Left ventricle myocardium superior (tissue), 1 donor: ENCODE results near the gene PODNL1. TPM values are rescaled to one million over a fixed set of nuclear protein-coding genes. Genes with fewer than 3 reads are reported as not detected.
A peak's percentile ranks its signal among the peaks of the same experiment; 100 is the strongest.

Experiments
- ATAC-seq: fragments of 200-7000 bp; cut with Tn5 transposase; one replicate; pipeline ENCODE4 v1.9.1; 2020; ENCODE audit warnings: mild to moderate bottlenecking, moderate library complexity
- DNase-seq: peaks from one replicate; pipeline ENCODE4 v3.0.0-alpha.2; 2020
- intact Hi-C: fragments of 100-400 bp; cut with micrococcal nuclease; formaldehyde crosslinking; loops from one replicate; pipeline ENCODE4 v1.11.0; 2022
- total RNA-seq: library from RNA; stranded (reverse); fragmentation: NEBNext Ultra II Directional; extraction: Animal tissue kit (Norgen Biotek cat#: 25700); gene quantifications from one replicate; pipeline ENCODE4 v1.2.1, GENCODE V29; 2021
- donor health status: DM: no; HTN: yes; CAD: no; lungs with severe emphysema.

Gene PODNL1
- total RNA-seq, 1 donor from 2014 or later: 2.0 TPM

GRCh38 chr19:13909430-13909829, 28.8 kb downstream of the PODNL1 start:
- intact Hi-C loops: no loop called here
- ATAC-seq (no peak), DNase-seq (no peak)

GRCh38 chr19:13908674-13909073, 29.5 kb downstream of the PODNL1 start:
- intact Hi-C loops: no loop called here
- no peak for ATAC-seq
- no peak for DNase-seq

GRCh38 chr19:13906910-13907309, 31.3 kb downstream of the PODNL1 start:
- intact Hi-C loops: no loop called here
- no peak for DNase-seq
- no peak for ATAC-seq

GRCh38 chr19:13906521-13906904, 31.7 kb downstream of the PODNL1 start:
- DNase-seq (peak; percentile 42), ATAC-seq (peak; percentile 39)
- intact Hi-C loops: no loop called here

- ATAC-seq (peak; percentile 100), DNase-seq (peak; percentile 97)
- intact Hi-C loops: no loop called here
These were observed 32.3 kb downstream of the PODNL1 start, which contains the start of the genes BRME1 and CC2D1A for GRCh38 chr19:13905634-13906520. TSS of gene BRME1 (minus strand) at chr19:13906117. CDS start at chr19:13904892, 1,225 bp downstream. TSS of gene CC2D1A (plus strand) at chr19:13906201. CDS start at chr19:13906442, 241 bp downstream.

GRCh38 chr19:13902993-13903555, 35.1 kb downstream of the PODNL1 start:
- DNase-seq (no peak), ATAC-seq (no peak)
- intact Hi-C loops: no loop called here

- peak; percentile 25 for ATAC-seq
- no peak for DNase-seq
- intact Hi-C loops: no loop called here
These were observed 38.2 kb downstream of the PODNL1 start for GRCh38 chr19:13899912-13900584.

- no peak for DNase-seq
- intact Hi-C loops: no loop called here
- ATAC-seq: no peak
These were observed 38.8 kb downstream of the PODNL1 start for GRCh38 chr19:13899393-13899792.

- intact Hi-C loops: no loop called here
- DNase-seq: no peak
- ATAC-seq: no peak
These were observed 42.0 kb downstream of the PODNL1 start for GRCh38 chr19:13896227-13896626.

- intact Hi-C loops: no loop called here
- DNase-seq: no peak
- no peak for ATAC-seq
These were observed 43.7 kb downstream of the PODNL1 start for GRCh38 chr19:13894552-13894951.

- intact Hi-C loops: no loop called here
- DNase-seq (no peak), ATAC-seq (no peak)
These were observed 45.3 kb downstream of the PODNL1 start for GRCh38 chr19:13892870-13893269.

- no peak for ATAC-seq
- intact Hi-C loops: no loop called here
These were observed 48.1 kb downstream of the PODNL1 start for GRCh38 chr19:13890136-13890535.

GRCh38 chr19:13888281-13888680, 49.9 kb downstream of the PODNL1 start:
- no peak for ATAC-seq
- intact Hi-C loops: no loop called here
- no peak for DNase-seq

More at GRCh38 chr19:13890136-13890535, 48.1 kb downstream of the PODNL1 start:
- DNase-seq: no peak

- DNase-seq (no peak), ATAC-seq (no peak)
- intact Hi-C loops: no loop called here
These were observed 50.7 kb downstream of the PODNL1 start for GRCh38 chr19:13887517-13887916.

GRCh38 chr19:13887018-13887436, 51.2 kb downstream of the PODNL1 start:
- intact Hi-C loops: no loop called here
- DNase-seq (no peak), ATAC-seq (no peak)

- intact Hi-C loops: no loop called here
- DNase-seq: no peak
- no peak for ATAC-seq
These were observed 52.3 kb downstream of the PODNL1 start for GRCh38 chr19:13885826-13886365.

- intact Hi-C loops: loop anchor here (5.0 kb wide), 1 partner anchor 187 kb away; the partner anchor contains the start of gene MISP3
- DNase-seq (no peak), ATAC-seq (peak; percentile 14)
These were observed 53.3 kb downstream of the PODNL1 start for GRCh38 chr19:13884726-13885591.

GRCh38 chr19:13883516-13884064, 54.6 kb downstream of the PODNL1 start:
- intact Hi-C loops: loop anchor here (5.0 kb wide), 1 partner anchor 189 kb away; the partner anchor contains the start of gene MISP3
- DNase-seq: no peak
- no peak for ATAC-seq
